Naive thymus-derived CD4-positive, alpha-beta T cell (primary cell): Measurements from ENCODE around the gene CRY1. TPM values are rescaled to one million over a fixed set of nuclear protein-coding genes. Genes with fewer than 3 reads are reported as not detected.
"Not testable (repeated sequence)": the region's sequence is repeated elsewhere in the genome, so short reads cannot be mapped to it uniquely, and the experiment has no call there.

Experiments used
- ATAC-seq: fragments of 150-1000 bp; cut with Tn5 transposase; 2 replicates; pipeline ENCODE4 v1.10.0; 2021; ENCODE audit warnings: mild to moderate bottlenecking, moderate library complexity
- CTCF ChIA-PET: fragments of 350-600 bp; sonication (Branson Sonifier 250); formaldehyde crosslinking; loops from one replicate; lab custom pipeline; 2021; ENCODE audit warnings: antibody characterized with exemption; lab: Charles Lee
- POLR2A ChIA-PET: fragments of 350-600 bp; sonication (Branson Sonifier 250); formaldehyde crosslinking; loops from one replicate; lab custom pipeline; 2021; ENCODE audit warnings: antibody characterized with exemption, inconsistent platforms; lab: Charles Lee
- DNase-seq, 9 donors: peaks; one replicate each; pipeline versions ENCODE4 v3.0.0 to v3.0.0-alpha.2; 2020 to 2022; ENCODE audit warnings: mixed read lengths in 1 of 9
- H3K27ac ChIP-seq: one replicate; pipeline ENCODE4 v1.7.0; 2013; ENCODE audit warnings: mild to moderate bottlenecking, low read depth, low read length, moderate library complexity
- H3K27me3 ChIP-seq, 2 donors: one replicate each; pipeline ENCODE4 v1.7.0; 2013; ENCODE audit warnings: low read length in 2 of 2, mild to moderate bottlenecking in 2 of 2, moderate library complexity in 2 of 2; ENCODE audit not compliant: control insufficient read depth in 2 of 2, insufficient read depth in 2 of 2
- H3K36me3 ChIP-seq, 3 experiments: 1 replicate in 2 of 3; 2 replicates in 1 of 3; pipeline ENCODE4 v1.7.0; 2013; ENCODE audit warnings: low read length in 3 of 3, mild to moderate bottlenecking in 3 of 3, moderate library complexity in 1 of 3; ENCODE audit not compliant: insufficient read depth in 3 of 3, control insufficient read depth in 2 of 3
- H3K4me1 ChIP-seq, 2 donors: one replicate each; pipeline ENCODE4 v1.7.0; 2013; ENCODE audit warnings: low read length in 2 of 2, mild to moderate bottlenecking in 2 of 2, moderate library complexity in 1 of 2; ENCODE audit not compliant: control insufficient read depth in 2 of 2, insufficient read depth in 2 of 2
- H3K4me3 ChIP-seq: 2 replicates; pipeline ENCODE4 v1.7.0; 2013; ENCODE audit warnings: mild to moderate bottlenecking, low read length
- H3K9me3 ChIP-seq, 3 experiments: 1 replicate in 2 of 3; 2 replicates in 1 of 3; pipeline ENCODE4 v1.7.0; 2013; ENCODE audit warnings: low read length in 3 of 3; ENCODE audit not compliant: control insufficient read depth in 2 of 3
- H3K27ac Mint-ChIP-seq, 9 donors: one replicate each; pipeline ENCODE4 v1.8.0; 2020 to 2022; ENCODE audit warnings: mixed read lengths in 9 of 9, mild to moderate bottlenecking in 8 of 9, moderate library complexity in 5 of 9, inconsistent platforms in 2 of 9
- H3K27me3 Mint-ChIP-seq, 5 donors: one replicate each; pipeline ENCODE4 v1.8.0; 2021 to 2022; ENCODE audit warnings: mixed read lengths in 5 of 5, mild to moderate bottlenecking in 1 of 5
- H3K36me3 Mint-ChIP-seq, 5 donors: one replicate each; pipeline ENCODE4 v1.8.0; 2020 to 2022; ENCODE audit warnings: mixed read lengths in 5 of 5, mild to moderate bottlenecking in 3 of 5, inconsistent platforms in 1 of 5
- H3K4me1 Mint-ChIP-seq, 7 donors: one replicate each; pipeline ENCODE4 v1.8.0; 2020 to 2022; ENCODE audit warnings: mixed read lengths in 7 of 7, mild to moderate bottlenecking in 3 of 7, inconsistent platforms in 1 of 7
- H3K4me3 Mint-ChIP-seq, 10 donors: one replicate each; pipeline ENCODE4 v1.8.0; 2020 to 2022; ENCODE audit warnings: mild to moderate bottlenecking in 10 of 10, mixed read lengths in 10 of 10, moderate library complexity in 6 of 10, inconsistent platforms in 2 of 10
- H3K9me3 Mint-ChIP-seq, 11 donors: one replicate each; pipeline ENCODE4 v1.8.0; 2020 to 2022; ENCODE audit warnings: mixed read lengths in 11 of 11, mild to moderate bottlenecking in 4 of 11, inconsistent platforms in 1 of 11, moderate library complexity in 1 of 11
- intact Hi-C, 2 donors: fragments of 100-400 bp; cut with micrococcal nuclease; formaldehyde crosslinking; loops; one replicate each; pipeline ENCODE4 v1.15.1; 2023
- polyA plus RNA-seq, 2 donors: library from polyadenylated mRNA; unstranded; fragments of 300-500 nt; fragmentation: Illumina TruSeq; gene quantifications; one replicate each; pipeline ENCODE4 v1.2.3, GENCODE V29; 2021
- total RNA-seq, 6 experiments: library from RNA in 5 of 6; stranded (reverse) in 5 of 6; gene quantifications; 1 replicate in 5 of 6; 2 replicates in 1 of 6; pipeline ENCODE4 v1.2.3 and lab custom pipeline; 2021 to 2026

Gene CRY1
- total and polyA plus RNA-seq, 7 experiments from 2014 or later: 8.0 to 58.4 (median 32.3) TPM

GRCh38 chr12:107017042-107017441 lies 76.3 kb downstream of the CRY1 start:
- peaks cover 4 to 47% (median 32%) of the 10 kb centered on the region in 5 donors for H3K36me3 Mint-ChIP-seq
- H3K27ac Mint-ChIP-seq: no peak overlapping the region
- no peaks in the 10 kb centered on the region for H3K27me3 Mint-ChIP-seq
- intact Hi-C loops: no loop called here
- Histone ChIP-seq H3K4me3 (no peak overlapping the region), H3K4me1 (no peaks in the 10 kb centered on the region), H3K9me3 (no peaks in the 10 kb centered on the region), H3K36me3 (peaks cover 0 to 3% (median 0%) of the 10 kb centered on the region in 3 experiments), H3K27me3 (no peaks in the 10 kb centered on the region), H3K27ac (no peak overlapping the region)
- H3K9me3 Mint-ChIP-seq: no peaks in the 10 kb centered on the region
- no peaks in the 10 kb centered on the region for H3K4me1 Mint-ChIP-seq
- ChIA-PET CTCF (no interaction called here), POLR2A (interaction anchor here (0.7 kb wide), 1 partner anchor 90 kb away, joined by 3 read pairs; no protein-coding TSS in a partner anchor)
- ATAC-seq: no peak
- H3K4me3 Mint-ChIP-seq: no peak overlapping the region
- no peak for DNase-seq

DNA sequence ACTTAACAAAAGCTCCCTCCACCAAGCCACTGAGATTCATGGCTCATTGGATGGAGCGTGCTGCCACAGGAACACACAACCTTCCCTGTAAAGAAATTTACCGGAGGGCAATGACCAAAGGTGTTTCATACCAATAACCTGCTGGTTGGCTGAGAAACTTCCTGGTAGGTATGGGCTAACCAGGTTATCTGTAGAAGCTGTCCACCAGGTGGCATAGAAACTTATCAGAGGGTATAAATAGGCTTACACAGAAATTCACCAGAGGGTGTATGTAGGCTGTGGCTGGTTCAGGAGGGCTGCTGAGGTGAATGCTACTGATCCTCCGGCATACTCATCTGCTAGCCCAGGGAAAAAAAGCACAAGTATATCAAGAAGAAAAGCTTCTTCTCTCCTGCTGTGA lies 79.3 kb downstream of the CRY1 start:
- H3K36me3 ChIP-seq: no peaks in the 10 kb centered on the region
- no peaks in the 10 kb centered on the region for H3K4me1 ChIP-seq
- H3K36me3 Mint-ChIP-seq: peaks cover 0 to 45% (median 16%) of the 10 kb centered on the region in 5 donors
- ChIA-PET POLR2A (no interaction called here), CTCF (interaction anchor here (1.1 kb wide), 1 partner anchor 11 kb away, joined by 3 read pairs; no protein-coding TSS in a partner anchor)
- no peaks in the 10 kb centered on the region for H3K27me3 Mint-ChIP-seq
- intact Hi-C loops: loop anchor here in 1 of 2 donors (1.0 to 5.0 kb wide), 2 partner anchors 78 to 90 kb away; partner anchors contain the start of gene CRY1
- DNase-seq (no peak), ATAC-seq (peak; percentile 57)
- H3K9me3 Mint-ChIP-seq: no peaks in the 10 kb centered on the region
- peaks cover 0 to 1% (median 0%) of the 10 kb centered on the region in 7 donors for H3K4me1 Mint-ChIP-seq
- H3K27ac ChIP-seq: no peak overlapping the region
- H3K4me3 ChIP-seq: no peak overlapping the region
- no peak overlapping the region for H3K4me3 Mint-ChIP-seq
- no peak overlapping the region for H3K27ac Mint-ChIP-seq
- H3K9me3 ChIP-seq: no peaks in the 10 kb centered on the region
- H3K27me3 ChIP-seq: no peaks in the 10 kb centered on the region

DNA sequence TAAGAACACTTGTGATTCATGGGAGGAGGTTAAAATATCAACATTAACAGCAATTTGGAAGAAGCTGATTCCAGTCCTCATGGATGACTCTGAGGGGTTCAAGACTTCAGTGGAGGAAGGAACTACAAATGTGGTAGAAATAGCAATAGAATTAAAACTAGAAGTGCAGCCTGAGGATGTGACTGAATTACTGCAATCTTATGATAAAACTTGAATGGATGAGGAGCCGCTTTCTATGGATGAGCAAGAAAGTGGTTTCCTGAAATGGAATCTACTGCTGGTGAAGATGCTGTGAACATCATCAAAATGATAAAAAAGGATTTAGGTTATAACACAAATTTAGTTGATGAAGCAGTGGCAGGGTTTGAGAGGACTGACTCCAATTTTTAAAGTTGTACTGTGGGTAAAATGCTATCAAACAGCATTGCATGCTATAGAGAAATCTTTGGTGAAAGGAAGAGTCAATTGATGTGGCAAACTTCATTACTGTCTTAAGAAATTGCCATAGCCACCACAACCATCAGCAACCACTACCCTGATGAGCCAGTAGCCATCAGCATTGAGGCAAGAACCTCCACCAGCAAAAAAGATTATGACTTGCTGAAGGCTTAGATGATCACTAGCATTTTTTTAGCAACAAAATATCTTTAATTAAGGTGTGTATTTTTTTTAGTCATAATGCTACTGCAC lies 80.5 kb downstream of the CRY1 start:
- Mint-ChIP-seq H3K27ac (no peak overlapping the region), H3K36me3 (peaks cover 0 to 43% (median 15%) of the 10 kb centered on the region in 5 donors)
- POLR2A ChIA-PET: no interaction called here

DNA sequence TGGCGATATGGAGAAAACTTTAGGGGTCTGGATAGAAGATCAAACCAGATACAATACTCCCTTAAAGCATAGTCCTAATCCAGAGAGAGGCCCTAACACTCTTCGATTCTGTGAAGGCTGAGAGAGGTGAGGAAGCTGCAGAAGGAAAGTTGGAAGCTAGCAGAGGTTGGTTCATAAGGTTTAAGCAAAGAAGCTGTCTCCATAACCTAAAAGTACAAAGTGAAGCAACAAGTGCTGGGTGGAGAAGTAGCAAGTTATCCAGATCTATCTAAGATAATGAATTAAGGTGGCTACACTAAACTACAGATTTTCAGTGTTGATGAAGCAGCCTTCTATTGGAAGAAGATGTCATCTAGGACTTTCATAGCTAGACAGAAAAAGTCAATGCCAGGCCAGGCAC lies 81.8 kb downstream of the CRY1 start:
- DNase-seq: no peak
- Histone ChIP-seq H3K27ac (no peak overlapping the region), H3K36me3 (no peaks in the 10 kb centered on the region), H3K4me1 (no peaks in the 10 kb centered on the region), H3K4me3 (no peak overlapping the region), H3K9me3 (no peaks in the 10 kb centered on the region), H3K27me3 (no peaks in the 10 kb centered on the region)
- Mint-ChIP-seq H3K4me3 (no peak overlapping the region), H3K4me1 (peaks cover 0 to 1% (median 0%) of the 10 kb centered on the region in 7 donors), H3K27me3 (no peaks in the 10 kb centered on the region), H3K9me3 (peaks cover 0 to 2% (median 0%) of the 10 kb centered on the region in 11 donors), H3K27ac (no peak overlapping the region), H3K36me3 (peaks cover 0 to 31% (median 3%) of the 10 kb centered on the region in 5 donors)
- POLR2A ChIA-PET: no interaction called here
- ATAC-seq: no peak
- CTCF ChIA-PET: no interaction called here
- intact Hi-C loops: loop anchor here in 1 of 2 donors (5.0 kb wide), 1 partner anchor 81 kb away; the partner anchor contains the start of gene CRY1

More for the DNA sequence above, 80.5 kb downstream of the CRY1 start:
- H3K36me3 ChIP-seq: no peaks in the 10 kb centered on the region
- CTCF ChIA-PET: no interaction called here
- Mint-ChIP-seq H3K9me3 (peaks cover 0 to 2% (median 0%) of the 10 kb centered on the region in 11 donors), H3K4me3 (no peak overlapping the region), H3K27me3 (no peaks in the 10 kb centered on the region), H3K4me1 (peaks cover 0 to 1% (median 0%) of the 10 kb centered on the region in 7 donors)
- intact Hi-C loops: loop anchor here in 1 of 2 donors (5.0 kb wide), 1 partner anchor 79 kb away; the partner anchor contains the start of gene CRY1
- no peak overlapping the region for H3K27ac ChIP-seq
- no peaks in the 10 kb centered on the region for H3K9me3 ChIP-seq
- no peaks in the 10 kb centered on the region for H3K4me1 ChIP-seq
- H3K4me3 ChIP-seq: no peak overlapping the region
- ATAC-seq (no peak), DNase-seq (no peak)
- H3K27me3 ChIP-seq: no peaks in the 10 kb centered on the region

GRCh38 chr12:107007411-107007810 lies 85.9 kb downstream of the CRY1 start:
- Mint-ChIP-seq H3K9me3 (peaks cover 0 to 2% (median 0%) of the 10 kb centered on the region in 11 donors), H3K27me3 (no peaks in the 10 kb centered on the region), H3K4me1 (peaks cover 0 to 1% (median 0%) of the 10 kb centered on the region in 7 donors), H3K27ac (peak overlapping the region in 1 of 9 donors; percentile 31), H3K36me3 (peaks cover 0 to 25% (median 7%) of the 10 kb centered on the region in 5 donors), H3K4me3 (no peak overlapping the region)
- Histone ChIP-seq H3K9me3 (no peaks in the 10 kb centered on the region), H3K27ac (no peak overlapping the region), H3K4me1 (no peaks in the 10 kb centered on the region), H3K27me3 (no peaks in the 10 kb centered on the region), H3K36me3 (no peaks in the 10 kb centered on the region), H3K4me3 (no peak overlapping the region)
- ATAC-seq (no peak), DNase-seq (no peak)
- POLR2A ChIA-PET: no interaction called here
- intact Hi-C loops: no loop called here
- CTCF ChIA-PET: no interaction called here

- H3K27me3 ChIP-seq, H3K4me1 Mint-ChIP-seq, H3K27me3 Mint-ChIP-seq, POLR2A ChIA-PET, intact Hi-C loops, DNase-seq, H3K9me3 Mint-ChIP-seq, H3K27ac ChIP-seq, H3K4me1 ChIP-seq, H3K4me3 ChIP-seq, H3K9me3 ChIP-seq, H3K4me3 Mint-ChIP-seq, CTCF ChIA-PET, ATAC-seq, H3K27ac Mint-ChIP-seq: not testable (repeated sequence)
- H3K36me3 ChIP-seq: peaks cover 0 to 17% (median 0%) of the 10 kb centered on the region in 3 experiments
- H3K36me3 Mint-ChIP-seq: peaks cover 5 to 34% (median 13%) of the 10 kb centered on the region in 5 donors
These were observed 90.7 kb downstream of the CRY1 start for GRCh38 chr12:107002665-107003064.
